ENCODE results near the gene EPAS1. TPM values are rescaled to one million over a fixed set of nuclear protein-coding genes. Genes with fewer than 3 reads are reported as not detected.

The EPAS1 gene
- total and polyA plus RNA-seq, 2 of the 13 experiments (the other 11 are each of a cell fraction or from before 2014, with no cell fraction given), result 47.1 to 182 TPM

- 11% methylated on average over 3 of the region's 3 CpGs for WGBS (ENCODE audit: low lambda C conversion rate)
- peak; percentile 98 for TF ChIP-seq ZBTB39 (CRISPR knock-in tag; IDR thresholded peaks at IDR 0.05)
- TF ChIP-seq ZNF552 (CRISPR knock-in tag; IDR thresholded peaks at IDR 0.05; ENCODE audit: borderline replicate concordance), result no peak
- TF ChIP-seq RBAK (CRISPR knock-in tag; IDR thresholded peaks at IDR 0.05), result no peak
- peak; percentile 66; the same call in 1 of the 2 replicates for TF ChIP-seq RERE (CRISPR knock-in tag; IDR thresholded peaks at IDR 0.05; ENCODE audit: low read depth)
- TF ChIP-seq NR2F2 (IDR thresholded peaks at IDR 0.05; ENCODE audit: borderline replicate concordance, low read depth), result peak; percentile 44; the same call in 1 of the 2 replicates
- no peak for TF ChIP-seq ISX (CRISPR knock-in tag; conservative IDR thresholded peaks at IDR 0.05)
- no peak for TF ChIP-seq DR1 (CRISPR knock-in tag; IDR thresholded peaks at IDR 0.05)
- no peak for TF ChIP-seq NFATC3 (CRISPR knock-in tag; IDR thresholded peaks at IDR 0.05)
- no peak for TF ChIP-seq BCL3 (CRISPR knock-in tag; IDR thresholded peaks at IDR 0.05)
- 0 out of 2 replicates have a peak, but pooled peaks have one; percentile 21 for TF ChIP-seq KMT2B (CRISPR knock-in tag; IDR thresholded peaks at IDR 0.05)
- no peak for TF ChIP-seq MXD1 (CRISPR knock-in tag; IDR thresholded peaks at IDR 0.05)
- TF ChIP-seq CREB3 (CRISPR knock-in tag; IDR thresholded peaks at IDR 0.05), result no peak
- no peak for TF ChIP-seq SATB2 (CRISPR knock-in tag; IDR thresholded peaks at IDR 0.05)
- peak; percentile 74; the same call in 1 of the 2 replicates for TF ChIP-seq ZNF337 (CRISPR knock-in tag; IDR thresholded peaks at IDR 0.05; ENCODE audit: borderline replicate concordance, low read depth)
These were observed 11.4 kb downstream of the EPAS1 start for GRCh38 chr2:46308629-46309028.

More at GRCh38 chr2:46308629-46309028, 11.4 kb downstream of the EPAS1 start:
- Histone ChIP-seq H3K4me1 (ENCODE audit: insufficient read depth, low read length) (peaks cover 100% of the 10 kb centered on the region), H2AFZ (ENCODE audit: low read length) (no peak overlapping the region), H3K27ac (ENCODE audit: extremely low read length, insufficient read depth, low read length) (peak overlapping the region; percentile 97), H3K4me2 (ENCODE audit: low read depth, low read length) (peak overlapping the region; percentile 89), H3K79me2 (ENCODE audit: insufficient read depth, low read length) (peaks cover 96% of the 10 kb centered on the region), H3K9me3 (ENCODE audit: low read length) (peaks cover 9% of the 10 kb centered on the region; the same call in 1 of the 2 replicates), H3K36me3 (replicated peaks in 1 of 2; ENCODE audit: control insufficient read depth in 1 of 2, insufficient read depth in 2 of 2, low read length in 2 of 2) (peaks cover 3 to 13% of the 10 kb centered on the region in 2 experiments; a peak in 4 of 5 replicates), H3K4me3 (replicated peaks in 1 of 3; ENCODE audit: insufficient read depth in 1 of 3, low read depth in 2 of 3, low read length in 3 of 3) (peak overlapping the region in 2 of 3 experiments; percentile 4 to 38; a peak in 1 of 6 replicates), H3K9ac (ENCODE audit: insufficient read depth, low read depth, low read length) (peak overlapping the region; percentile 32; the same call in 1 of the 2 replicates), H3K27me3 (ENCODE audit: control insufficient read depth in 1 of 2, insufficient read depth in 2 of 2, low read length in 2 of 2) (no peaks in the 10 kb centered on the region), H4K20me1 (ENCODE audit: insufficient read depth, low read length) (0 out of 2 replicates have a peak, but pooled peaks cover 5% of the 10 kb centered on the region)
- CTCF ChIA-PET (ENCODE audit: low intra/inter-chr PET ratio, low total read pairs), result no interaction called here
- DNase-seq (ENCODE audit: low spot score), result peak; percentile 72
- FAIRE-seq, result peak; percentile 81
- intact Hi-C loops (cut with micrococcal nuclease; ENCODE audit: unreplicated experiment) (loop anchor here (5.0 kb wide), 1 partner anchor 99 kb away; no protein-coding TSS in a partner anchor), in situ Hi-C loops (cut with HindIII; ENCODE audit: extremely low pct_ligation_motif_present, low pct_unique_long_range_greater_than_20kb) (no loop called here)
- peak; percentile 7; the same call in 2 of the 3 replicates for ATAC-seq
- POLR2A ChIA-PET, result interaction anchor here (1.0 to 3.5 kb wide), 9 partner anchors 10 to 103 kb away, joined by 3 to 28 read pairs (median 8); partner anchors contain the start of gene EPAS1
- no TSS peak for BruUV-seq (replicated peaks)
